HCT116 (cell line): ENCODE results near the gene TTLL11. TPM values are rescaled to one million over a fixed set of nuclear protein-coding genes. Genes with fewer than 3 reads are reported as not detected.

Experiments used
- ATAC-seq: fragments of 200-7000 bp; cut with Tn5 transposase; 2 replicates; pipeline ENCODE4 v1.9.1; 2020; ENCODE audit warnings: mild to moderate bottlenecking, moderate library complexity
- BruUV-seq: library from RNA; stranded (reverse); fragments of 400-500 nt; replicated peaks from 2 replicates; lab custom pipeline; 2021; lab: Mats Ljungman, UMichigan
- CTCF ChIA-PET: fragments of 300-600 bp; sonication (Branson Sonifier 250); formaldehyde crosslinking; loops from one replicate; lab custom pipeline; 2021; ENCODE audit warnings: antibody characterized with exemption; lab: Charles Lee
- POLR2A ChIA-PET: fragments of 300-600, 350-600 bp; sonication (Branson Sonifier 250); formaldehyde crosslinking; loops from one replicate; lab custom pipeline; 2021; ENCODE audit warnings: antibody characterized with exemption; lab: Charles Lee
- RAD21 ChIA-PET, 2 experiments: fragments of 300-600 bp; sonication (Branson Sonifier 250); formaldehyde crosslinking; loops; one replicate each; lab custom pipeline; 2023; ENCODE audit warnings: low total read pairs in 2 of 2; ENCODE audit not compliant: uncharacterized antibody in 2 of 2, unreplicated experiment in 2 of 2, low non-redundant PET in 1 of 2; lab: Charles Lee
- DNase-seq: peaks from one replicate; pipeline ENCODE4 v3.0.0-alpha.2; 2010; ENCODE audit warnings: low read depth, low spot score
- H2AFZ ChIP-seq: fragments of 200-600 bp; shearing (Covaris generic), sonication (generic); 2 replicates; pipeline ENCODE4 v1.6.1; 2017; ENCODE audit warnings: low read depth, mixed run types, mixed read lengths, antibody characterized with exemption, low read length; ENCODE audit not compliant: poor library complexity, severe bottlenecking
- H3K27ac ChIP-seq: 2 replicates; pipeline ENCODE4 v1.5.1; 2012; ENCODE audit warnings: low read depth, low read length
- H3K27me3 ChIP-seq: fragments of 200-600 bp; sonication (generic); 2 replicates; pipeline ENCODE4 v1.6.1; 2016; ENCODE audit warnings: mixed run types, low read length, mixed read lengths; ENCODE audit not compliant: insufficient read depth
- H3K36me3 ChIP-seq, 2 experiments: fragments of 200-500 bp in 1 of 2; fragments of 200-600 bp in 1 of 2; sonication (Bioruptor generic) in 1 of 2; sonication (generic) in 1 of 2; 2 replicates each; pipeline versions ENCODE4 v1.5.1 to v1.6.1; 2014 to 2016; ENCODE audit warnings: low read length in 2 of 2, inconsistent platforms in 1 of 2, mixed read lengths in 1 of 2, mixed run types in 1 of 2; ENCODE audit not compliant: insufficient read depth in 2 of 2, control insufficient read depth in 1 of 2
- H3K4me1 ChIP-seq, 2 experiments: fragments of 200-600 bp in 1 of 2; sonication (generic) in 1 of 2; 2 replicates each; pipeline versions ENCODE4 v1.5.1 to v1.6.1; 2012 to 2017; ENCODE audit warnings: low read length in 2 of 2, inconsistent platforms in 1 of 2, mild to moderate bottlenecking in 1 of 2, mixed read lengths in 1 of 2, mixed run types in 1 of 2, moderate library complexity in 1 of 2; ENCODE audit not compliant: insufficient read depth in 2 of 2, control insufficient read depth in 1 of 2
- H3K4me2 ChIP-seq: fragments of 200-600 bp; sonication (generic); 2 replicates; pipeline ENCODE4 v1.6.1; 2017; ENCODE audit warnings: mixed run types, low read length, mixed read lengths
- H3K4me3 ChIP-seq, 2 experiments: fragments of 200-600 bp in 1 of 2; sonication (generic) in 1 of 2; replicated peaks in 1 of 2; 2 replicates each; pipeline ENCODE4 v1.5.1; 2011 to 2016; ENCODE audit warnings: low read length in 2 of 2, control low read depth in 1 of 2, low read depth in 1 of 2, mild to moderate bottlenecking in 1 of 2, mixed read lengths in 1 of 2, mixed run types in 1 of 2
- H3K79me2 ChIP-seq: fragments of 200-600 bp; sonication (generic); 2 replicates; pipeline ENCODE4 v1.6.1; 2017; ENCODE audit warnings: mild to moderate bottlenecking, mixed run types, low read length, moderate library complexity, mixed read lengths; ENCODE audit not compliant: insufficient read depth
- H3K9ac ChIP-seq: fragments of 200-600 bp; sonication (generic); 2 replicates; pipeline ENCODE4 v1.6.1; 2016; ENCODE audit warnings: low read length, mixed read lengths
- H3K9me2 ChIP-seq: fragments of 200-600 bp; sonication (generic), shearing (Covaris generic); 2 replicates; pipeline ENCODE4 v1.6.1; 2017; ENCODE audit warnings: mixed run types, mild to moderate bottlenecking, moderate library complexity; ENCODE audit not compliant: insufficient read depth
- H3K9me3 ChIP-seq, 2 experiments: fragments of 200-500 bp in 1 of 2; fragments of 200-600 bp in 1 of 2; sonication (Bioruptor generic) in 1 of 2; sonication (generic) in 1 of 2; 2 replicates each; pipeline ENCODE4 v1.6.1; 2014 to 2017; ENCODE audit warnings: low read length in 2 of 2, mixed read lengths in 2 of 2, inconsistent platforms in 1 of 2, low read depth in 1 of 2, mild to moderate bottlenecking in 1 of 2, mixed run types in 1 of 2, moderate library complexity in 1 of 2; ENCODE audit not compliant: control insufficient read depth in 1 of 2, insufficient read depth in 1 of 2
- H4K20me1 ChIP-seq: fragments of 200-600 bp; sonication (generic), shearing (Covaris generic); 2 replicates; pipeline ENCODE4 v1.6.1; 2017; ENCODE audit warnings: mixed run types, mild to moderate bottlenecking, moderate library complexity; ENCODE audit not compliant: insufficient read depth
- ATF3 ChIP-seq: IDR thresholded peaks from 2 replicates; pipeline ENCODE4 v1.6.1; 2012
- CBX3 ChIP-seq: IDR thresholded peaks from 2 replicates; pipeline ENCODE4 v1.6.1; 2012; ENCODE audit warnings: low read depth
- CEBPB ChIP-seq: IDR thresholded peaks from 2 replicates; pipeline ENCODE4 v1.6.1; 2012; ENCODE audit warnings: low read depth
- EGR1 ChIP-seq: IDR thresholded peaks from 2 replicates; pipeline ENCODE4 v1.6.1; 2012; ENCODE audit warnings: low read depth
- EZH2 ChIP-seq: fragments of 200-600 bp; sonication (generic); IDR thresholded peaks from 2 replicates; pipeline ENCODE4 v1.6.1; 2017; ENCODE audit warnings: antibody characterized with exemption, mixed run types
- FOSL1 ChIP-seq: IDR thresholded peaks from 2 replicates; pipeline ENCODE4 v1.6.1; 2012; ENCODE audit warnings: low read depth
- JUND ChIP-seq: IDR thresholded peaks from 2 replicates; pipeline ENCODE4 v1.6.1; 2012
- POLR2AphosphoS5 ChIP-seq: IDR thresholded peaks from 2 replicates; pipeline ENCODE4 v1.6.1; 2011; ENCODE audit warnings: mild to moderate bottlenecking, low read depth, low read length, moderate library complexity
- YY1 ChIP-seq: IDR thresholded peaks from 2 replicates; pipeline ENCODE4 v1.6.1; 2011; ENCODE audit warnings: low read length, low read depth, moderate library complexity, mild to moderate bottlenecking; ENCODE audit not compliant: insufficient replicate concordance; ENCODE audit errors: extremely low read depth
- ZBTB33 ChIP-seq: IDR thresholded peaks from 2 replicates; pipeline ENCODE4 v1.6.1; 2011; ENCODE audit warnings: mild to moderate bottlenecking, low read length, moderate library complexity; ENCODE audit not compliant: insufficient replicate concordance; ENCODE audit errors: extremely low read depth
- ZFX ChIP-seq: fragments of 450-650 bp; IDR thresholded peaks from 2 replicates; pipeline ENCODE4 v1.6.1; 2017
- ZNF274 ChIP-seq: fragments of 200-500 bp; sonication (Bioruptor generic); IDR thresholded peaks from 2 replicates; pipeline ENCODE4 v1.6.1; 2014; ENCODE audit warnings: mild to moderate bottlenecking, low read depth, low read length, inconsistent platforms
- intact Hi-C: fragments of 100-400 bp; cut with micrococcal nuclease; formaldehyde crosslinking; loops from 2 replicates; pipeline ENCODE4 v1.10.0; 2022
- total RNA-seq: library from RNA; stranded (reverse); gene quantifications from one replicate; pipeline ENCODE4 v1.2.1, GENCODE V29; 2021; ENCODE audit not compliant: unreplicated experiment

Gene TTLL11
- total RNA-seq, 1 experiment from 2014 or later: 2.2 TPM

- TF ChIP-seq FOSL1 (no peak), CEBPB (no peak), CBX3 (no peak), POLR2AphosphoS5 (no peak), ATF3 (no peak), ZFX (no peak), ZBTB33 (no peak), EGR1 (no peak), EZH2 (no peak), JUND (no peak), YY1 (no peak), ZNF274 (no peak)
- H4K20me1 ChIP-seq: no peaks in the 10 kb centered on the region
- intact Hi-C loops: no loop called here
- no peak overlapping the region for H3K4me3 ChIP-seq
- no peak overlapping the region for H2AFZ ChIP-seq
- no TSS peak for BruUV-seq
- no peaks in the 10 kb centered on the region for H3K9me2 ChIP-seq
- no peak overlapping the region for H3K9ac ChIP-seq
- no peak for ATAC-seq
- RAD21 ChIA-PET: no interaction called here
- DNase-seq: no peak
- H3K4me2 ChIP-seq: no peak overlapping the region
- H3K9me3 ChIP-seq: no peaks in the 10 kb centered on the region
- no peaks in the 10 kb centered on the region for H3K36me3 ChIP-seq
- H3K79me2 ChIP-seq: no peaks in the 10 kb centered on the region
- CTCF ChIA-PET: no interaction called here
- no peak overlapping the region for H3K27ac ChIP-seq
- H3K4me1 ChIP-seq: peaks cover 0 to 10% of the 10 kb centered on the region in 2 experiments; a peak in 2 of 4 replicates
- peaks cover 10% of the 10 kb centered on the region; the same call in 1 of the 2 replicates for H3K27me3 ChIP-seq
- POLR2A ChIA-PET: no interaction called here
These were observed 273.5 kb downstream of the TTLL11 start for GRCh38 chr9:121819428-121820231.
